SJCRH30 (cell line): Measurements from ENCODE around the gene EIF2A. TPM values are rescaled to one million over a fixed set of nuclear protein-coding genes. Genes with fewer than 3 reads are reported as not detected.

Source experiments
- DNase-seq, 2 experiments: peaks; one replicate each; pipeline ENCODE4 v3.0.0-alpha.2; 2015 to 2020
- H3K27ac ChIP-seq: fragments of 250-450 bp; sonication (Bioruptor Pico); 2 replicates; pipeline ENCODE4 v1.5.1; 2020; ENCODE audit warnings: mild to moderate bottlenecking, moderate library complexity
- H3K27me3 ChIP-seq: fragments of 250-450 bp; sonication (Bioruptor Pico); 2 replicates; pipeline ENCODE4 v1.5.1; 2020; ENCODE audit warnings: mild to moderate bottlenecking, moderate library complexity
- H3K36me3 ChIP-seq: fragments of 250-450 bp; sonication (Bioruptor Pico); 2 replicates; pipeline ENCODE4 v1.5.1; 2020; ENCODE audit warnings: mild to moderate bottlenecking, moderate library complexity
- H3K4me1 ChIP-seq: fragments of 250-450 bp; sonication (Bioruptor Pico); 2 replicates; pipeline ENCODE4 v1.5.1; 2020; ENCODE audit warnings: mild to moderate bottlenecking, moderate library complexity
- H3K4me3 ChIP-seq: fragments of 250-450 bp; sonication (Bioruptor Pico); 2 replicates; pipeline ENCODE4 v1.5.1; 2020; ENCODE audit warnings: mild to moderate bottlenecking, moderate library complexity
- H3K9me3 ChIP-seq: fragments of 250-450 bp; sonication (Bioruptor Pico); replicated peaks from 2 replicates; pipeline ENCODE4 v1.5.1; 2020; ENCODE audit warnings: mild to moderate bottlenecking, moderate library complexity
- total RNA-seq: library from RNA; depleted of rRNA; stranded (reverse); fragments of >200 nt; shearing (Covaris generic); gene quantifications from 2 replicates; pipeline ENCODE4 v1.2.3, GENCODE V29; 2014; rRNA removed

The EIF2A gene
- total RNA-seq, 1 experiment from 2014 or later = 139 TPM

DNA sequence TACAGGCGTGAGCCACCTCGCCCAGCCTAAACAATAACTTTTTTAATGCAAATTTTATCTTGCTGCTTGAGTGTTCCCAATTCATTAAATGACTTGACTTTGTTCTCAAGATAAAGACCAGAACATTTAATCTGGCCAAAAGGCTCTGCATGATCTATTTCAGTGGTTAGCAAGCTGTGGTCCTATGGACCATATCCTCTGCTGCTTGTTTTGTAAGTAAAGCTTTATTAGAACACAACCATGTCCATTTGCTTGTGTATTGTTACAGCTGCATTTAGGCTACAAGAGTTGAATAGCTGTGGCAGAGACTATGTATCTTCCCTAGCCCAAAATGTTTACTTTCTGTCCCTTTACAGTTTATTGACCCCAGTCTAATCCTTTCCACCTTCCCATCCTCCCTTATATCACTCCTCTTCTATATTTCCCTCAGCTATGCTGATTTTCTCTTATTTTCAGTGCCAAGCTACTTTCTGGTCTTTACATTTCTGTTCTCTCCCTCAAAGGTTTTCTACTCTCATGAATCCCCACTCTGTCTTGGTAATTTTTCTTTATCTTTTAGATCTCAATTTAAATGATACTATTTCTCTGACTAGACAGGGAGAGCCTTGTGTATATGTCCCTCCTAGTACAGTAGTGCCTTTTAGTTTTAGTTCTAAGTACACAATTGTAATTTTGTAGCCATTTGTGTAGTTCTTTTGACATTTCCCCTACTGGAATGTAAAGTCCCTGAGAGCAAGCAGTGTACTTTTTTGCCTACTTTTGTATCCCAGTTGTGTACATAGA is 79.8 kb downstream of the EIF2A start:
- Histone ChIP-seq H3K9me3 (no peaks in the 10 kb centered on the region), H3K27me3 (no peaks in the 10 kb centered on the region), H3K27ac (no peak overlapping the region), H3K36me3 (peaks cover 28% of the 10 kb centered on the region), H3K4me1 (0 out of 2 replicates have a peak, but pooled peaks cover 3% of the 10 kb centered on the region), H3K4me3 (no peak overlapping the region)
- DNase-seq = no peak

DNA sequence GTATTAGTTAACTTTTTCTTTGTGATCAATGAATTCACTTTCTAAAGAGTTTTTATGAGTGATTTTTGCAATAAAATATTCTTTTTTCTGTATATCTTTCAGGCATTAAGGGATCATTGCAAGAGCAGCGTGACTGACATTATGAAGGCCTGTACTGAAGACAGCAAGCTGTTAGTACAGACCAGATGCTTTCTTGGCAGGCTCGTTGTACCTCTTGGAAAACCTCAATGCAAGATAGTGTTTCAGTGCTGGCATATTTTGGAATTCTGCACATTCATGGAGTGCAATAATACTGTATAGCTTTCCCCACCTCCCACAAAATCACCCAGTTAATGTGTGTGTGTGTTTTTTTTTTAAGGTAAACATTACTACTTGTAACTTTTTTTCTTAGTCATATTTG is 81.0 kb downstream of the EIF2A start:
- Histone ChIP-seq H3K9me3 (no peaks in the 10 kb centered on the region), H3K4me1 (0 out of 2 replicates have a peak, but pooled peaks cover 3% of the 10 kb centered on the region), H3K27me3 (no peaks in the 10 kb centered on the region), H3K4me3 (no peak overlapping the region), H3K36me3 (peaks cover 28% of the 10 kb centered on the region), H3K27ac (no peak overlapping the region)
- DNase-seq = peak; percentile 24 to 47

DNA sequence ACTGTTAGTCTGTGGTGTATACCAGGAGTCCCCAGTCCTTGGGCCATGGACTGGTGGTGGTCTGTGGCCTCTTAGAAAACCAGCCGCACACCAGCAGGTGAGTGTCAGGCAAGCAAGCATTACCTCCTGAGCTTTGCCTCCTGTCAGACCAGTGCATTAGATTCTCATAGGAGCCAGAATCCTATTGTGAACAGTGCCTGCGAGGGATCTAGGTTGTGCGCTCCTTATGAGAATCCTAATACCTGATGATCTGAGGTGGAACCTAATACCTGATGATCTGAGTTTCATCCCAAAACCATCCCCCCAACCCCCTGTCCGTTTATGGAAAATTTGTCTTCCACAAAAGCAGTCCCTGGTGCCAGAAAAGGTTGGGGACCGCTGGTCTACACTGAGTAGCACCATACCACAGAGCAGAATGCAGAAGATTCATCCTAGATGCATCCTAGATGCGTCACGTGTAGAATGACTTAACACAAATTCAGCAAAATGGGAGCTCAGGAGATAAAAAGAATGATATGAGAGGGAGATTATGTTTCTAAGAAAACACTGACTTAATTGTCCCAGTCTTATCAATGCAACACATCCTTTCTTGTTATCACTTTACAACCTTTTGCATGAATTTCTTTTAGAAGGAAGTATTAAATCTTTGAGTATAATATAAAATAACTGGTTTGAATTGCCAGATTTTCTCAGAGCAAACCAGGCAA is 85.1 kb downstream of the EIF2A start:
- Histone ChIP-seq H3K4me1 (no peaks in the 10 kb centered on the region), H3K9me3 (no peaks in the 10 kb centered on the region), H3K27ac (no peak overlapping the region), H3K4me3 (no peak overlapping the region), H3K27me3 (no peaks in the 10 kb centered on the region), H3K36me3 (peaks cover 14% of the 10 kb centered on the region; the same call in 1 of the 2 replicates)
- no peak for DNase-seq

DNA sequence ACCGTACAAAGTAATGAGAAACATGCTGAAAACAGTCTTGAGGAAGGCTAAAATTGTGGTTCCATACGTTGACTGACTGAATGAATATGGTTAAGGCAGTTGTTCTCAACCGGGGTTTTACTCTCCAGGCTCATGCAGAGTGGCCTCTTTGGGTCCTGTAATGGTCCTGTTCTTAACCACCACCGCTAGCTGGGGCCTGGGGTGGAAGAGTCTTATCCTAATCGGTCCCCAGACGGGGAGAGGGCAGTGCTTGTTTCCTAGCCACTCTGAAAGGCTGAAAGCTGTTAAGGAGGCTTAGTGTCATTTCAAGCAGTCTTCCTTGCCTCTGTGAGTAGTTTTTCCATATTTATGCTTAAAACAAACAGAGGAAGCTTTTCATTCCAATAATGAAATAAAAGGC is 88.5 kb downstream of the EIF2A start:
- Histone ChIP-seq H3K27me3 (no peaks in the 10 kb centered on the region), H3K36me3 (peaks cover 5% of the 10 kb centered on the region; the same call in 1 of the 2 replicates), H3K4me3 (no peak overlapping the region), H3K27ac (no peak overlapping the region), H3K9me3 (no peaks in the 10 kb centered on the region), H3K4me1 (no peaks in the 10 kb centered on the region)
- DNase-seq = no peak

DNA sequence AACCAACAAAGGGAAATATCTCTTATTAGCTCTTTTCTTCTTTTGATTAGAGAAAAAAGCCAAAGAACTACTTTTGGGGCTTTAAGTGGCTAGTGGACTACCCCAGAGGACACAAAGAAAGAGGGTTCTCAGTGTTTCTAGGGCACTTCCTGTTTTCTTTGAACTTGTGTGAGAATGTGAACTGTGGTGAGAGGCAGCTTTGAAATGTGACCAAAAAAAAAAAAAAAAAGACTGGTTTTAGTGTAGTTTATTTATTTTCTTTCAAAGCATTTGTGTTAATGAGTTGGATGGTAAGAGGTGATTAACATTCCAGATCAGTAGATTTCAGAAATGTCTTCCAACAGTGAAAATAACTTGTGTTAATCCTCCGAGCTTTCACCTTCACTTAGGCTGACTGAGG is 88.9 kb downstream of the EIF2A start:
- no peak for DNase-seq
- Histone ChIP-seq H3K27ac (no peak overlapping the region), H3K36me3 (peaks cover under 1% of the 10 kb centered on the region; the same call in 1 of the 2 replicates), H3K27me3 (no peaks in the 10 kb centered on the region), H3K4me3 (no peak overlapping the region), H3K4me1 (no peaks in the 10 kb centered on the region), H3K9me3 (no peaks in the 10 kb centered on the region)

Other genes starting within 250 kb of the EIF2A start
- gene TSC22D2, start 138.5 kb upstream of the EIF2A start, total RNA-seq = 37.1 and 44.5 TPM in 2 replicates
- gene SERP1, start 291 bp upstream of the EIF2A start, total RNA-seq = 72.7 and 80.3 TPM in 2 replicates
- 121 and 133 TPM in 2 replicates for gene SELENOT, start 56.5 kb downstream of the EIF2A start, total RNA-seq
- gene ERICH6, start 157.1 kb downstream of the EIF2A start, total RNA-seq = not detected in 2 replicates
- gene SIAH2, start 216.4 kb downstream of the EIF2A start, total RNA-seq = 33.0 and 36.4 TPM in 2 replicates